ENCODE results near the gene FAM210B.
A peak's percentile ranks its signal among the peaks of the same experiment; 100 is the strongest.
"Not testable (repeated sequence)": the region's sequence is repeated elsewhere in the genome, so short reads cannot be mapped to it uniquely, and the experiment has no call there.

FAM210B gene

GRCh38 chr20:56361900-56362299 lies 3.1 kb downstream of the FAM210B start:
- DNase-seq: no peak

GRCh38 chr20:56362833-56363413 lies 4.1 kb downstream of the FAM210B start:
- DNase-seq: no peak

GRCh38 chr20:56363491-56363890 lies 4.7 kb downstream of the FAM210B start:
- no peak for DNase-seq

GRCh38 chr20:56368351-56369134 lies 9.8 kb downstream of the FAM210B start:
- DNase-seq: no peak

- no peak for DNase-seq
Measured at GRCh38 chr20:56369179-56369578, 10.4 kb downstream of the FAM210B start.

- DNase-seq: no peak
Measured at GRCh38 chr20:56371977-56372376, 13.2 kb downstream of the FAM210B start.

GRCh38 chr20:56372850-56373249 lies 14.1 kb downstream of the FAM210B start:
- peak in 1 of 5 experiments; percentile 54 for DNase-seq

- peak in 1 of 5 experiments; percentile 91 for DNase-seq
Measured at GRCh38 chr20:56373942-56374341, 15.2 kb downstream of the FAM210B start.

GRCh38 chr20:56376331-56376730 lies 17.6 kb downstream of the FAM210B start:
- no peak for DNase-seq

- DNase-seq: no peak
Measured at GRCh38 chr20:56378386-56378785, 19.6 kb downstream of the FAM210B start.

- no peak for DNase-seq
Measured at GRCh38 chr20:56380375-56380774, 21.6 kb downstream of the FAM210B start.

- DNase-seq: no peak
Measured at GRCh38 chr20:56381501-56381900, 22.7 kb downstream of the FAM210B start.

- no peak for DNase-seq
Measured at GRCh38 chr20:56382696-56383095, 23.9 kb downstream of the FAM210B start.

- DNase-seq: no peak
Measured at GRCh38 chr20:56383334-56383733, 24.6 kb downstream of the FAM210B start.

GRCh38 chr20:56385130-56385529 lies 26.4 kb downstream of the FAM210B start:
- DNase-seq: no peak

GRCh38 chr20:56386219-56386618 lies 27.4 kb downstream of the FAM210B start:
- no peak for DNase-seq

- no peak for DNase-seq
Measured at GRCh38 chr20:56388882-56389281, 30.1 kb downstream of the FAM210B start.

GRCh38 chr20:56389807-56390206 lies 31.0 kb downstream of the FAM210B start:
- DNase-seq: no peak

GRCh38 chr20:56390396-56390795 lies 31.6 kb downstream of the FAM210B start:
- DNase-seq: not testable (repeated sequence)

GRCh38 chr20:56391037-56391436 lies 32.3 kb downstream of the FAM210B start:
- DNase-seq: peak in 1 of 5 experiments; percentile 55

- no peak for DNase-seq
Measured at GRCh38 chr20:56391596-56392131, 32.9 kb downstream of the FAM210B start.

- peak; percentile 98 to 99 (median 99) for DNase-seq
Measured at GRCh38 chr20:56392132-56392880, 33.5 kb downstream of the FAM210B start, which contains the start of the genes AURKA and CSTF1. AURKA (minus strand) TSS chr20:56392215; CDS start chr20:56388197, 4,018 bp downstream. CSTF1 (plus strand) TSS chr20:56392645; CDS start chr20:56395553, 2,908 bp downstream.

GRCh38 chr20:56392881-56393482 lies 34.2 kb downstream of the FAM210B start:
- peak in 1 of 5 experiments; percentile 77 for DNase-seq

Measured in T-helper 2 cell (primary cell).